Naive thymus-derived CD4-positive, alpha-beta T cell (primary cell): ENCODE measurements around the gene IFITM2. TPM values are rescaled to one million over a fixed set of nuclear protein-coding genes. Genes with fewer than 3 reads are reported as not detected.
A peak's percentile ranks its signal among the peaks of the same experiment; 100 is the strongest.

Experiments used
- ATAC-seq: fragments of 150-1000 bp; cut with Tn5 transposase; 2 replicates; pipeline ENCODE4 v1.10.0; 2021; ENCODE audit warnings: mild to moderate bottlenecking, moderate library complexity
- CTCF ChIA-PET: fragments of 350-600 bp; sonication (Branson Sonifier 250); formaldehyde crosslinking; loops from one replicate; lab custom pipeline; 2021; ENCODE audit warnings: antibody characterized with exemption; lab: Charles Lee
- POLR2A ChIA-PET: fragments of 350-600 bp; sonication (Branson Sonifier 250); formaldehyde crosslinking; loops from one replicate; lab custom pipeline; 2021; ENCODE audit warnings: antibody characterized with exemption, inconsistent platforms; lab: Charles Lee
- DNase-seq, 9 donors: peaks; one replicate each; pipeline versions ENCODE4 v3.0.0 to v3.0.0-alpha.2; 2020 to 2022; ENCODE audit warnings: mixed read lengths in 1 of 9
- H3K27ac ChIP-seq: one replicate; pipeline ENCODE4 v1.7.0; 2013; ENCODE audit warnings: mild to moderate bottlenecking, low read depth, low read length, moderate library complexity
- H3K27me3 ChIP-seq, 2 donors: one replicate each; pipeline ENCODE4 v1.7.0; 2013; ENCODE audit warnings: low read length in 2 of 2, mild to moderate bottlenecking in 2 of 2, moderate library complexity in 2 of 2; ENCODE audit not compliant: control insufficient read depth in 2 of 2, insufficient read depth in 2 of 2
- H3K36me3 ChIP-seq, 3 experiments: 1 replicate in 2 of 3; 2 replicates in 1 of 3; pipeline ENCODE4 v1.7.0; 2013; ENCODE audit warnings: low read length in 3 of 3, mild to moderate bottlenecking in 3 of 3, moderate library complexity in 1 of 3; ENCODE audit not compliant: insufficient read depth in 3 of 3, control insufficient read depth in 2 of 3
- H3K4me1 ChIP-seq, 2 donors: one replicate each; pipeline ENCODE4 v1.7.0; 2013; ENCODE audit warnings: low read length in 2 of 2, mild to moderate bottlenecking in 2 of 2, moderate library complexity in 1 of 2; ENCODE audit not compliant: control insufficient read depth in 2 of 2, insufficient read depth in 2 of 2
- H3K4me3 ChIP-seq: 2 replicates; pipeline ENCODE4 v1.7.0; 2013; ENCODE audit warnings: mild to moderate bottlenecking, low read length
- H3K9me3 ChIP-seq, 3 experiments: 1 replicate in 2 of 3; 2 replicates in 1 of 3; pipeline ENCODE4 v1.7.0; 2013; ENCODE audit warnings: low read length in 3 of 3; ENCODE audit not compliant: control insufficient read depth in 2 of 3
- H3K27ac Mint-ChIP-seq, 9 donors: one replicate each; pipeline ENCODE4 v1.8.0; 2020 to 2022; ENCODE audit warnings: mixed read lengths in 9 of 9, mild to moderate bottlenecking in 8 of 9, moderate library complexity in 5 of 9, inconsistent platforms in 2 of 9
- H3K27me3 Mint-ChIP-seq, 5 donors: one replicate each; pipeline ENCODE4 v1.8.0; 2021 to 2022; ENCODE audit warnings: mixed read lengths in 5 of 5, mild to moderate bottlenecking in 1 of 5
- H3K36me3 Mint-ChIP-seq, 5 donors: one replicate each; pipeline ENCODE4 v1.8.0; 2020 to 2022; ENCODE audit warnings: mixed read lengths in 5 of 5, mild to moderate bottlenecking in 3 of 5, inconsistent platforms in 1 of 5
- H3K4me1 Mint-ChIP-seq, 7 donors: one replicate each; pipeline ENCODE4 v1.8.0; 2020 to 2022; ENCODE audit warnings: mixed read lengths in 7 of 7, mild to moderate bottlenecking in 3 of 7, inconsistent platforms in 1 of 7
- H3K4me3 Mint-ChIP-seq, 10 donors: one replicate each; pipeline ENCODE4 v1.8.0; 2020 to 2022; ENCODE audit warnings: mild to moderate bottlenecking in 10 of 10, mixed read lengths in 10 of 10, moderate library complexity in 6 of 10, inconsistent platforms in 2 of 10
- H3K9me3 Mint-ChIP-seq, 11 donors: one replicate each; pipeline ENCODE4 v1.8.0; 2020 to 2022; ENCODE audit warnings: mixed read lengths in 11 of 11, mild to moderate bottlenecking in 4 of 11, inconsistent platforms in 1 of 11, moderate library complexity in 1 of 11
- intact Hi-C, 2 donors: fragments of 100-400 bp; cut with micrococcal nuclease; formaldehyde crosslinking; loops; one replicate each; pipeline ENCODE4 v1.15.1; 2023
- polyA plus RNA-seq, 2 donors: library from polyadenylated mRNA; unstranded; fragments of 300-500 nt; fragmentation: Illumina TruSeq; gene quantifications; one replicate each; pipeline ENCODE4 v1.2.3, GENCODE V29; 2021
- total RNA-seq, 6 experiments: library from RNA in 5 of 6; stranded (reverse) in 5 of 6; gene quantifications; 1 replicate in 5 of 6; 2 replicates in 1 of 6; pipeline ENCODE4 v1.2.3 and lab custom pipeline; 2021 to 2026

The IFITM2 gene
- total and polyA plus RNA-seq, 7 experiments from 2014 or later: 143 to 3,315 (median 530) TPM

DNA sequence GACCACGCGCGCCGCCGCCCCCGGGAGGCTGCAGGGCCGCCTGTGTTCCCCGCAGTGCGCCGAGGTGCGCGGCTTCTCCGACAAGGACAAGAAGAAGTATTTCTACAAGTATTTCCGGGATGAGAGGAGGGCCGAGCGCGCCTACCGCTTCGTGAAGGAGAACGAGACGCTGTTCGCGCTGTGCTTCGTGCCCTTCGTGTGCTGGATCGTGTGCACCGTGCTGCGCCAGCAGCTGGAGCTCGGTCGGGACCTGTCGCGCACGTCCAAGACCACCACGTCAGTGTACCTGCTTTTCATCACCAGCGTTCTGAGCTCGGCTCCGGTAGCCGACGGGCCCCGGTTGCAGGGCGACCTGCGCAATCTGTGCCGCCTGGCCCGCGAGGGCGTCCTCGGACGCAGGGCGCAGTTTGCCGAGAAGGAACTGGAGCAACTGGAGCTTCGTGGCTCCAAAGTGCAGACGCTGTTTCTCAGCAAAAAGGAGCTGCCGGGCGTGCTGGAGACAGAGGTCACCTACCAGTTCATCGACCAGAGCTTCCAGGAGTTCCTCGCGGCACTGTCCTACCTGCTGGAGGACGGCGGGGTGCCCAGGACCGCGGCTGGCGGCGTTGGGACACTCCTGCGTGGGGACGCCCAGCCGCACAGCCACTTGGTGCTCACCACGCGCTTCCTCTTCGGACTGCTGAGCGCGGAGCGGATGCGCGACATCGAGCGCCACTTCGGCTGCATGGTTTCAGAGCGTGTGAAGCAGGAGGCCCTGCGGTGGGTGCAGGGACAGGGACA is 26.7 kb upstream of the IFITM2 start:
- H3K27ac ChIP-seq: peak overlapping the region; percentile 61
- Mint-ChIP-seq H3K4me3 (peak overlapping the region; percentile 85 to 96 (median 92)), H3K9me3 (peaks cover 0 to 11% (median 2%) of the 10 kb centered on the region in 11 donors), H3K36me3 (peaks cover 0 to 57% (median 14%) of the 10 kb centered on the region in 5 donors), H3K27ac (peak overlapping the region in 8 of 9 donors; percentile 47 to 94 (median 86)), H3K4me1 (peaks cover 36 to 69% (median 60%) of the 10 kb centered on the region in 7 donors), H3K27me3 (peaks cover 0 to 47% (median 0%) of the 10 kb centered on the region in 5 donors)
- H3K4me1 ChIP-seq: peaks cover 22% of the 10 kb centered on the region in 2 donors
- intact Hi-C loops: loop anchor here (1.0 to 2.0 kb wide), 7 partner anchors 7 to 74 kb away; partner anchors contain the start of genes BET1L (in 1 of the 2), PGGHG (in 1 of the 2) and RIC8A (in 1 of the 2)
- no peaks in the 10 kb centered on the region for H3K9me3 ChIP-seq
- ChIA-PET CTCF (interaction anchor here (0.7 to 5.0 kb wide), 12 partner anchors 9 to 74 kb away, joined by 3 to 34 read pairs (median 4); partner anchors contain the start of genes BET1L and RIC8A), POLR2A (interaction anchor here (0.9 to 15.1 kb wide), 19 partner anchors 5 to 136 kb away, joined by 3 to 330 read pairs (median 13); partner anchors contain the start of genes BET1L, IFITM2, NLRP6 and PGGHG)
- peaks cover 0 to 4% (median 0%) of the 10 kb centered on the region in 3 experiments for H3K36me3 ChIP-seq
- H3K4me3 ChIP-seq: peak overlapping the region; percentile 75
- H3K27me3 ChIP-seq: no peaks in the 10 kb centered on the region
- ATAC-seq (peak; percentile 55), DNase-seq (peak in 5 of 9 donors; percentile 38 to 56 (median 52))

DNA sequence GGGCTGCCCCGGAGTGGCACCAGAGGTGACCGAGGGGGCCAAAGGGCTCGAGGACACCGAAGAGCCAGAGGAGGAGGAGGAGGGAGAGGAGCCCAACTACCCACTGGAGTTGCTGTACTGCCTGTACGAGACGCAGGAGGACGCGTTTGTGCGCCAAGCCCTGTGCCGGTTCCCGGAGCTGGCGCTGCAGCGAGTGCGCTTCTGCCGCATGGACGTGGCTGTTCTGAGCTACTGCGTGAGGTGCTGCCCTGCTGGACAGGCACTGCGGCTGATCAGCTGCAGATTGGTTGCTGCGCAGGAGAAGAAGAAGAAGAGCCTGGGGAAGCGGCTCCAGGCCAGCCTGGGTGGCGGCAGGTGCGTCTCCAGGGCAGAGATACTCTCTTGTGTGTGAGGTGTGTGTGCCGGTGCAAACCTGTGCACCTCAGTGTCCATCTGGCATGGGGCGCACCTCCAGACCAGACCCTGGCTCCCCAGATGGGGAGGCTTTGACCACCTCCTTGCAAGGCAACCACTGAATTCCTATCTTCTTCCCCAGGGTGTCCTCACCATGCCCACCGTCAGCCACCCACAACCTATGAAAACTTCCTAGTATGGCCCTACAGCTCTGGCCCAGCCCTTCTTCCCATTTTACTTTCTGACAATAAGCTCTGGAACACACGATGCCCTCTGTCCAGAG is 26.0 kb upstream of the IFITM2 start:
- DNase-seq: no peak
- H3K27me3 Mint-ChIP-seq: peaks cover 0 to 40% (median 0%) of the 10 kb centered on the region in 5 donors
- ATAC-seq: no peak
- POLR2A ChIA-PET: interaction anchor here (0.6 to 15.1 kb wide), 19 partner anchors 4 to 135 kb away, joined by 3 to 330 read pairs (median 13); partner anchors contain the start of genes BET1L, IFITM2, NLRP6 and PGGHG
- Histone ChIP-seq H3K9me3 (no peaks in the 10 kb centered on the region), H3K27me3 (no peaks in the 10 kb centered on the region), H3K4me3 (peak overlapping the region; percentile 75), H3K36me3 (peaks cover 0 to 4% (median 0%) of the 10 kb centered on the region in 3 experiments), H3K27ac (peak overlapping the region; percentile 61), H3K4me1 (peaks cover 26 to 28% of the 10 kb centered on the region in 2 donors)
- H3K4me3 Mint-ChIP-seq: peak overlapping the region; percentile 85 to 96 (median 92)
- peak overlapping the region; percentile 30 to 94 (median 85) for H3K27ac Mint-ChIP-seq
- intact Hi-C loops: loop anchor here (2.0 kb wide), 3 partner anchors 15 to 75 kb away; partner anchors contain the start of genes BET1L (in 1 of the 2) and RIC8A (in 1 of the 2)
- peaks cover 35 to 69% (median 66%) of the 10 kb centered on the region in 7 donors for H3K4me1 Mint-ChIP-seq
- peaks cover 0 to 5% (median 2%) of the 10 kb centered on the region in 11 donors for H3K9me3 Mint-ChIP-seq
- peaks cover 0 to 50% (median 6%) of the 10 kb centered on the region in 5 donors for H3K36me3 Mint-ChIP-seq
- CTCF ChIA-PET: interaction anchor here (1.0 to 5.0 kb wide), 9 partner anchors 9 to 74 kb away, joined by 3 to 34 read pairs (median 4); partner anchors contain the start of genes BET1L and RIC8A

DNA sequence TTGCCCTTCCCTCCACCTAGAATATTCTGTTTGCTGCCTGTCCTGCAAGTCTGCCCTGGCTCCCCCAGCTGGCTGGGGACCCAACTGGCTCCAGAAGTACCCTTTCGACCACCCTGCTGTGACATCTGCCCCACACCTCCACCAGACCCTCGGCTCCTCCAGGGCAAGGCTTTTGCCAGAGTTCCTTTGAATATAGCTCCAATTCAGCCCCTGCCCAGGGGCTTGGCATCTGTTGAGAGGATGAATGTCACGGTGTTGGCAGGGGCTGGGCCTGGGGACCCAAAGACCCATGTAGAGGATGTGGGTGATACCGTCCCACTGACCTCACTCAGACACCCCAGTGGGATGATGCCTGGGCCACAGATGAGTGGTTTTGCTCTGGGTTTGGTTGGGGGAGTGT is 25.4 kb upstream of the IFITM2 start:
- peaks cover 26 to 29% of the 10 kb centered on the region in 2 donors for H3K4me1 ChIP-seq
- peak overlapping the region; percentile 61 for H3K27ac ChIP-seq
- Mint-ChIP-seq H3K4me1 (peaks cover 38 to 70% (median 66%) of the 10 kb centered on the region in 7 donors), H3K27me3 (peaks cover 0 to 39% (median 0%) of the 10 kb centered on the region in 5 donors), H3K36me3 (peaks cover 0 to 48% (median 3%) of the 10 kb centered on the region in 5 donors), H3K9me3 (peaks cover 0 to 2% (median 0%) of the 10 kb centered on the region in 11 donors), H3K27ac (peak overlapping the region; percentile 30 to 94 (median 84)), H3K4me3 (peak overlapping the region; percentile 85 to 96 (median 92))
- ATAC-seq (no peak), DNase-seq (peak in 1 of 9 donors; percentile 20)
- ChIA-PET CTCF (interaction anchor here (1.3 to 5.0 kb wide), 7 partner anchors 11 to 74 kb away, joined by 3 to 34 read pairs (median 4); partner anchors contain the start of genes BET1L and RIC8A), POLR2A (interaction anchor here (0.6 to 15.1 kb wide), 14 partner anchors 3 to 48 kb away, joined by 3 to 330 read pairs (median 16); partner anchors contain the start of genes IFITM2, NLRP6 and PGGHG)
- intact Hi-C loops: no loop called here
- peaks cover 0 to 4% (median 0%) of the 10 kb centered on the region in 3 experiments for H3K36me3 ChIP-seq
- peak overlapping the region; percentile 75 for H3K4me3 ChIP-seq
- no peaks in the 10 kb centered on the region for H3K27me3 ChIP-seq
- no peaks in the 10 kb centered on the region for H3K9me3 ChIP-seq

DNA sequence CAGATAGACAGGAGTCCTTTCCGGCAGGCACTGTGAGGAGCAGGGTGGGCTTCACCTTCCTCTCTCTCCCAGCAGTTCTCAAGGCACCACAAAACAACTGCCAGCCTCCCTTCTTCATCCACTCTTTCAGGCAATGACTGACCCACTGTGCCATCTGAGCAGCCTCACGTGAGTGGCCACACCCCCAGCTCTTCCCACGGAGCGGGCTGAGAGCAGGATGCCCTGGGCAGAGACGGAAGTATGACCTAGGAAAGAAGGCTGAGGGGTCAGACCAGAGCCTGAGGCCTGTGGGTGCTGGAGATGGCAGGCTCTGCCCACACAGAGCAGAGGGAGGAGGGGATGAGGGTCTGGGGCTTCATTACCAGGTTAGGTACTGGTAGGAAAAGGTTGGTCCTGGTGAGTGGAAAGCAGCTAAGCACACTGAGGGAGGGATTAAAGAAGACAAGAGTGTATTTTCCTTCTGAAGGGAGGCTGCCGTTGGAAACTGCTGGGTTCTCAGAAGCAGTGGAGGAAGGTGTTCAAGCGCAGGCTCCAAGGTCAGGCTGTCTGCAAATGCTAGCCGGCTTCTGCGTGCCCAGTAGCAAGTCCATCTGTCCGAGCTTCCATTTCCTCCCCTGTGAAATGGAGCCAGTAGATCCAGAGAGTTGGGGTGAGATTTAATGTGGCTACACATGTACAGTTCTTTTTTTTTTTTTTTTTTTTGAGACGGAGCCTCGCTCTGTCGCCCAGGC is 24.8 kb upstream of the IFITM2 start:
- ChIA-PET POLR2A (interaction anchor here (0.6 to 15.1 kb wide), 12 partner anchors 3 to 47 kb away, joined by 3 to 330 read pairs (median 18); partner anchors contain the start of genes IFITM2, NLRP6 and PGGHG), CTCF (interaction anchor here (1.1 to 5.0 kb wide), 5 partner anchors 15 to 167 kb away, joined by 3 to 34 read pairs (median 3); partner anchors contain the start of gene PTDSS2)
- H3K4me1 Mint-ChIP-seq: peaks cover 41 to 65% (median 63%) of the 10 kb centered on the region in 7 donors
- no peaks in the 10 kb centered on the region for H3K9me3 ChIP-seq
- no peaks in the 10 kb centered on the region for H3K27me3 ChIP-seq
- ATAC-seq (no peak), DNase-seq (peak in 1 of 9 donors; percentile 22)
- peaks cover 0 to 40% (median 0%) of the 10 kb centered on the region in 5 donors for H3K27me3 Mint-ChIP-seq
- H3K9me3 Mint-ChIP-seq: peaks cover 0 to 3% (median 0%) of the 10 kb centered on the region in 11 donors
- intact Hi-C loops: no loop called here
- peaks cover 26 to 29% of the 10 kb centered on the region in 2 donors for H3K4me1 ChIP-seq
- peak overlapping the region in 8 of 9 donors; percentile 30 to 94 (median 86) for H3K27ac Mint-ChIP-seq
- H3K4me3 Mint-ChIP-seq: peak overlapping the region; percentile 85 to 96 (median 92)
- peaks cover 0 to 4% (median 0%) of the 10 kb centered on the region in 3 experiments for H3K36me3 ChIP-seq
- H3K4me3 ChIP-seq: peak overlapping the region; percentile 75
- H3K36me3 Mint-ChIP-seq: peaks cover 0 to 44% (median 0%) of the 10 kb centered on the region in 5 donors
- H3K27ac ChIP-seq: peak overlapping the region; percentile 61

DNA sequence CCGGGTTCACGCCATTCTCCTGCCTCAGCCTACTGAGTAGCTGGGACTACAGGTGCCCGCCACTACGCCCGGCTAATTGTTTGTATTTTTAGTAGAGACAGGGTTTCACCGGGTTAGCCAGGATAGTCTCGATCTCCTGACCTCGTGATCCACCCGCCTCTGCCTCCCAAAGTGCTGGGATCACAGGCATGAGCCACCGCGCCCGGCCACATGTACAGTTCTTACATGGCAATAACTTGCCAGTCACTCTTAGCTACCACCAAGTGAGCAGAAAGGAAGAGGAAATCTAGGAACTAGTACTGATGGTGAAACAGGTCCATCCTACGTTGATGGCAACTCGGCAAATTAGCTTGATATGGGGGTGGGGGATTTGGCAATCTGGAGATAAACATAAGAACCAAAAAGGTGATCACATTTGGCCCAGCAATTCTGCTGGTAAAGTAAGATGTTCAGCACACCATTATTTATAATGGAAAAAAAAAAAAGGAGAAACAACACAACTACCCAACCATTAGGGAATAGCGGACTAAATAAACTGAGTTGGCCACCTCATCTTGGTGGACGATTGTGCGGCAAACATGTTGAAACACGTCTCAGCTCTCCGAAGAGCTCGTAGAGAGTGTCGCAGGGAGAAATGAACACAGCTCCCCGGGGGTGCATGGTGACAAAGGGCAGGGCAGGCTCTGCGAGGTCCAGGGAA is 24.1 kb upstream of the IFITM2 start:
- ChIA-PET POLR2A (interaction anchor here (1.0 to 15.1 kb wide), 10 partner anchors 8 to 47 kb away, joined by 3 to 330 read pairs (median 12); partner anchors contain the start of genes IFITM2, NLRP6 and PSMD13), CTCF (interaction anchor here (0.6 to 1.6 kb wide), 7 partner anchors 8 to 167 kb away, joined by 3 to 5 read pairs (median 3); partner anchors contain the start of gene PTDSS2)
- DNase-seq (peak in 2 of 9 donors; percentile 10 to 19), ATAC-seq (no peak)
- H3K9me3 ChIP-seq: no peaks in the 10 kb centered on the region
- H3K27ac ChIP-seq: no peak overlapping the region
- peaks cover 38 to 62% (median 58%) of the 10 kb centered on the region in 7 donors for H3K4me1 Mint-ChIP-seq
- H3K27ac Mint-ChIP-seq: peak overlapping the region in 8 of 9 donors; percentile 26 to 94 (median 71)
- peaks cover 0 to 44% (median 0%) of the 10 kb centered on the region in 5 donors for H3K36me3 Mint-ChIP-seq
- H3K27me3 ChIP-seq: no peaks in the 10 kb centered on the region
- peaks cover 0 to 4% (median 0%) of the 10 kb centered on the region in 11 donors for H3K9me3 Mint-ChIP-seq
- peaks cover 0 to 43% (median 0%) of the 10 kb centered on the region in 5 donors for H3K27me3 Mint-ChIP-seq
- no peak overlapping the region for H3K4me3 ChIP-seq
- peaks cover 0 to 11% (median 0%) of the 10 kb centered on the region in 3 experiments for H3K36me3 ChIP-seq
- peak overlapping the region; percentile 13 to 93 (median 74) for H3K4me3 Mint-ChIP-seq
- peaks cover 24 to 26% of the 10 kb centered on the region in 2 donors for H3K4me1 ChIP-seq
- intact Hi-C loops: no loop called here
